DOHH2 (cell line): ENCODE measurements around the gene TBCD.

Experiments
- H3F3A ChIP-seq: fragments of 200-600 bp; sonication (generic), shearing (Covaris generic); 2 replicates; pipeline ENCODE4 v1.6.0; 2016; ENCODE audit warnings: antibody characterized with exemption, mild to moderate bottlenecking; ENCODE audit not compliant: control insufficient read depth, insufficient read depth
- H3K27ac ChIP-seq: fragments of 200-600 bp; sonication (generic); 2 replicates; pipeline ENCODE4 v1.5.1; 2014; ENCODE audit warnings: low read depth, mild to moderate bottlenecking, low read length, moderate library complexity
- H3K27me3 ChIP-seq: fragments of 200-600 bp; sonication (generic); 2 replicates; pipeline ENCODE4 v1.6.1; 2014; ENCODE audit warnings: mild to moderate bottlenecking, low read length, mixed read lengths; ENCODE audit not compliant: control insufficient read depth
- H3K36me3 ChIP-seq: fragments of 200-600 bp; sonication (generic); 2 replicates; pipeline ENCODE4 v1.6.1; 2014; ENCODE audit warnings: mild to moderate bottlenecking, low read length, moderate library complexity, mixed read lengths; ENCODE audit not compliant: control insufficient read depth
- H3K4me1 ChIP-seq: fragments of 200-600 bp; sonication (generic); 2 replicates; pipeline ENCODE4 v1.6.1; 2014; ENCODE audit warnings: mild to moderate bottlenecking, low read length, mixed read lengths; ENCODE audit not compliant: control insufficient read depth
- H3K4me2 ChIP-seq: fragments of 200-600 bp; sonication (generic); 2 replicates; pipeline ENCODE4 v1.6.0; 2014; ENCODE audit warnings: mild to moderate bottlenecking, low read length, moderate library complexity
- H3K4me3 ChIP-seq: fragments of 200-600 bp; sonication (generic); 2 replicates; pipeline ENCODE4 v1.5.1; 2014; ENCODE audit warnings: mild to moderate bottlenecking, low read length, mixed read lengths
- H3K79me2 ChIP-seq: fragments of 200-600 bp; sonication (generic); 2 replicates; pipeline ENCODE4 v1.6.1; 2014; ENCODE audit warnings: mild to moderate bottlenecking, low read length, mixed read lengths; ENCODE audit not compliant: control insufficient read depth
- H3K9me2 ChIP-seq: fragments of 200-600 bp; sonication (generic); replicated peaks from 2 replicates; pipeline ENCODE4 v1.6.1; 2014; ENCODE audit warnings: mild to moderate bottlenecking, low read length, mixed read lengths; ENCODE audit not compliant: control insufficient read depth
- H3K9me3 ChIP-seq: fragments of 200-600 bp; sonication (generic); 2 replicates; pipeline ENCODE4 v1.6.1; 2014; ENCODE audit warnings: antibody characterized with exemption, low read length, mixed read lengths; ENCODE audit not compliant: control insufficient read depth, insufficient read depth
- H4K20me1 ChIP-seq: fragments of 200-600 bp; sonication (generic); 2 replicates; pipeline ENCODE4 v1.6.0; 2014; ENCODE audit warnings: low read depth, mild to moderate bottlenecking, antibody characterized with exemption, low read length, moderate library complexity; ENCODE audit not compliant: control insufficient read depth, insufficient read depth
- CTCF ChIP-seq: fragments of 200-600 bp; sonication (generic); IDR thresholded peaks from one replicate; pipeline ENCODE4 v1.5.1; 2014; ENCODE audit warnings: antibody characterized with exemption, mild to moderate bottlenecking, low read depth, low read length; ENCODE audit not compliant: poor library complexity, severe bottlenecking
- EZH2phosphoT487 ChIP-seq: fragments of 200-600 bp; sonication (generic); IDR thresholded peaks from 2 replicates; pipeline ENCODE4 v1.6.1; 2017; ENCODE audit warnings: borderline replicate concordance, mild to moderate bottlenecking, antibody characterized with exemption, low read length, moderate library complexity, mixed read lengths

Gene TBCD

GRCh38 chr17:82901356-82901755, 149.5 kb downstream of the TBCD start:
- H3K4me1 ChIP-seq: no peaks in the 10 kb centered on the region
- H3K9me3 ChIP-seq: no peaks in the 10 kb centered on the region
- H3K36me3 ChIP-seq: peaks cover 22% of the 10 kb centered on the region
- no peaks in the 10 kb centered on the region for H4K20me1 ChIP-seq
- no peak overlapping the region for H3K4me2 ChIP-seq
- no peak overlapping the region for H3K27ac ChIP-seq
- H3K79me2 ChIP-seq: no peaks in the 10 kb centered on the region
- 0 out of 2 replicates have a peak, but pooled peaks cover 2% of the 10 kb centered on the region for H3F3A ChIP-seq
- no peak overlapping the region for H3K4me3 ChIP-seq
- no peaks in the 10 kb centered on the region for H3K9me2 ChIP-seq
- no peaks in the 10 kb centered on the region for H3K27me3 ChIP-seq
- TF ChIP-seq CTCF (no peak), EZH2phosphoT487 (no peak)

GRCh38 chr17:82901856-82902255, 150.0 kb downstream of the TBCD start:
- Histone ChIP-seq H3K36me3 (peaks cover 22% of the 10 kb centered on the region), H3K4me1 (no peaks in the 10 kb centered on the region)

GRCh38 chr17:82902972-82903874, 151.4 kb downstream of the TBCD start:
- H3K36me3 ChIP-seq: peaks cover 22% of the 10 kb centered on the region
- H3K79me2 ChIP-seq: no peaks in the 10 kb centered on the region
- H3K4me2 ChIP-seq: no peak overlapping the region

More at GRCh38 chr17:82901856-82902255, 150.0 kb downstream of the TBCD start:
- Histone ChIP-seq H3K9me3 (no peaks in the 10 kb centered on the region), H3K27ac (no peak overlapping the region), H3K9me2 (no peaks in the 10 kb centered on the region), H3K27me3 (no peaks in the 10 kb centered on the region), H3K4me2 (no peak overlapping the region), H3F3A (0 out of 2 replicates have a peak, but pooled peaks cover 2% of the 10 kb centered on the region), H4K20me1 (no peaks in the 10 kb centered on the region), H3K79me2 (no peaks in the 10 kb centered on the region), H3K4me3 (no peak overlapping the region)
- TF ChIP-seq CTCF (no peak), EZH2phosphoT487 (no peak)

More at GRCh38 chr17:82902972-82903874, 151.4 kb downstream of the TBCD start:
- H3K4me3 ChIP-seq: no peak overlapping the region
- no peaks in the 10 kb centered on the region for H3K9me2 ChIP-seq
- no peak overlapping the region for H3K27ac ChIP-seq
- H3K9me3 ChIP-seq: no peaks in the 10 kb centered on the region
- TF ChIP-seq CTCF (no peak), EZH2phosphoT487 (no peak)
- no peaks in the 10 kb centered on the region for H4K20me1 ChIP-seq
- no peaks in the 10 kb centered on the region for H3K27me3 ChIP-seq
- H3K4me1 ChIP-seq: no peaks in the 10 kb centered on the region; the same call in 1 of the 2 replicates
- H3F3A ChIP-seq: 0 out of 2 replicates have a peak, but pooled peaks cover 2% of the 10 kb centered on the region
